Neural progenitor cell (in vitro differentiated cells): ENCODE data around the gene MAGI2. TPM values are rescaled to one million over a fixed set of nuclear protein-coding genes. Genes with fewer than 3 reads are reported as not detected.

Experiments
- DNase-seq: peaks from one replicate; pipeline ENCODE4 v3.0.0-alpha.2; 2016; ENCODE audit warnings: low spot score
- H2AFZ ChIP-seq: fragments of 200-600 bp; sonication (generic); replicated peaks from 2 replicates; pipeline ENCODE4 v1.6.1; 2016; ENCODE audit warnings: antibody characterized with exemption
- H3F3A ChIP-seq: fragments of 200-600 bp; sonication (generic); 2 replicates; pipeline ENCODE4 v1.6.1; 2016; ENCODE audit warnings: antibody characterized with exemption, low read depth
- H3K27ac ChIP-seq: fragments of 200-600 bp; sonication (generic); 2 replicates; pipeline ENCODE4 v1.5.1; 2016; ENCODE audit warnings: mild to moderate bottlenecking
- H3K27me3 ChIP-seq: fragments of 200-600 bp; sonication (generic); 2 replicates; pipeline ENCODE4 v1.6.1; 2016; ENCODE audit warnings: mild to moderate bottlenecking, moderate library complexity
- H3K36me3 ChIP-seq: fragments of 200-600 bp; sonication (generic); 2 replicates; pipeline ENCODE4 v1.5.1; 2016
- H3K4me1 ChIP-seq: fragments of 200-600 bp; sonication (generic); 2 replicates; pipeline ENCODE4 v1.6.1; 2016; ENCODE audit warnings: mixed run types
- H3K4me2 ChIP-seq: fragments of 200-600 bp; sonication (generic); 2 replicates; pipeline ENCODE4 v1.6.1; 2016
- H3K4me3 ChIP-seq: fragments of 200-600 bp; sonication (generic); 2 replicates; pipeline ENCODE4 v1.5.1; 2016
- H3K79me2 ChIP-seq: fragments of 200-600 bp; sonication (generic); 2 replicates; pipeline ENCODE4 v1.6.1; 2016; ENCODE audit warnings: low read depth
- H3K9ac ChIP-seq: fragments of 200-600 bp; sonication (generic); 2 replicates; pipeline ENCODE4 v1.6.1; 2016
- H3K9me3 ChIP-seq: fragments of 200-600 bp; sonication (generic); 2 replicates; pipeline ENCODE4 v1.5.1; 2016; ENCODE audit warnings: low read depth
- H4K20me1 ChIP-seq: fragments of 200-600 bp; sonication (generic); 2 replicates; pipeline ENCODE4 v1.6.1; 2016; ENCODE audit warnings: low read depth
- H3K27ac Mint-ChIP-seq: 3 replicates; pipeline ENCODE4 v1.8.0; 2021; ENCODE audit warnings: mixed read lengths
- H3K27me3 Mint-ChIP-seq: 2 replicates; pipeline ENCODE4 v1.8.0; 2022; ENCODE audit warnings: low read depth, mild to moderate bottlenecking, inconsistent platforms, moderate library complexity, mixed read lengths; ENCODE audit not compliant: insufficient read depth
- H3K36me3 Mint-ChIP-seq: 3 replicates; pipeline ENCODE4 v1.8.0; 2021; ENCODE audit warnings: mixed read lengths
- H3K4me1 Mint-ChIP-seq: 3 replicates; pipeline ENCODE4 v1.8.0; 2021; ENCODE audit warnings: mixed read lengths
- H3K4me3 Mint-ChIP-seq: 3 replicates; pipeline ENCODE4 v1.8.0; 2021; ENCODE audit warnings: mild to moderate bottlenecking, moderate library complexity, mixed read lengths
- H3K9me3 Mint-ChIP-seq: 3 replicates; pipeline ENCODE4 v1.8.0; 2020; ENCODE audit warnings: mixed read lengths
- CTCF ChIP-seq: fragments of 200-600 bp; sonication (generic); IDR thresholded peaks from 2 replicates; pipeline ENCODE4 v1.5.1; 2017; ENCODE audit warnings: antibody characterized with exemption, mild to moderate bottlenecking
- EZH2 ChIP-seq: fragments of 200-600 bp; sonication (generic); IDR thresholded peaks from 2 replicates; pipeline ENCODE4 v1.6.1; 2017; ENCODE audit warnings: antibody characterized with exemption, mild to moderate bottlenecking, moderate library complexity
- EZH2phosphoT487 ChIP-seq: fragments of 200-600 bp; sonication (generic); IDR thresholded peaks from 2 replicates; pipeline ENCODE4 v1.6.1; 2017; ENCODE audit warnings: antibody characterized with exemption
- total RNA-seq: library from RNA; depleted of rRNA; stranded (reverse); fragments of >200 nt; gene quantifications from 2 replicates; pipeline ENCODE4 v1.2.3, GENCODE V29; 2015; ENCODE audit warnings: low replicate concordance

The MAGI2 gene
- total RNA-seq, 1 donor from 2014 or later, result 5.8 TPM

DNA sequence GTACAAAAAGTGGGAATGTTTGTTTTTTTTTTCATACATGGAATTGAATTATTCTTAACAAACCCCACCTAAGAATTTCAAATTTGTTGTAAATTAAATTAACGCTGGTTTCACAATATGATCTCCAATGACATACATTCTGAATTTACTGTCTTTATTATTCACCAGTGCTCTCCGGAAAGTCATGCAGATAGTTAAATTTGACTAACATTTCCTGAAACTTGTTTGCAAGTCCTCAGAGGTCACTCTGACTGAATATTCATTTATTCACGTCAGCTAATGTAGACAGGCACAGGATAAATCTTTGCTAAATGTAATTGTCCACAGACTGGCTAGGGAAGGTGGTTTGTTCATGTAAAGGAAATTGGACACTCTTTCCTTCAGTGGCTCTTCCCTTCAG is 924.5 kb downstream of the MAGI2 start:
- TF ChIP-seq CTCF (no peak), EZH2 (no peak), EZH2phosphoT487 (no peak)
- Histone ChIP-seq H3F3A (no peaks in the 10 kb centered on the region), H3K4me1 (no peaks in the 10 kb centered on the region), H3K27me3 (no peaks in the 10 kb centered on the region), H3K9ac (no peak overlapping the region), H3K4me3 (no peak overlapping the region), H3K27ac (no peak overlapping the region), H4K20me1 (no peaks in the 10 kb centered on the region), H3K4me2 (no peak overlapping the region), H3K9me3 (no peaks in the 10 kb centered on the region), H3K79me2 (no peaks in the 10 kb centered on the region), H2AFZ (no peak overlapping the region), H3K36me3 (no peaks in the 10 kb centered on the region)
- H3K27me3 Mint-ChIP-seq, result peaks cover 2% of the 10 kb centered on the region
- H3K36me3 Mint-ChIP-seq, result no peaks in the 10 kb centered on the region
- H3K27ac Mint-ChIP-seq, result no peak overlapping the region
- no peak for DNase-seq
- no peaks in the 10 kb centered on the region for H3K9me3 Mint-ChIP-seq
- H3K4me1 Mint-ChIP-seq, result no peaks in the 10 kb centered on the region
- H3K4me3 Mint-ChIP-seq, result no peak overlapping the region

DNA sequence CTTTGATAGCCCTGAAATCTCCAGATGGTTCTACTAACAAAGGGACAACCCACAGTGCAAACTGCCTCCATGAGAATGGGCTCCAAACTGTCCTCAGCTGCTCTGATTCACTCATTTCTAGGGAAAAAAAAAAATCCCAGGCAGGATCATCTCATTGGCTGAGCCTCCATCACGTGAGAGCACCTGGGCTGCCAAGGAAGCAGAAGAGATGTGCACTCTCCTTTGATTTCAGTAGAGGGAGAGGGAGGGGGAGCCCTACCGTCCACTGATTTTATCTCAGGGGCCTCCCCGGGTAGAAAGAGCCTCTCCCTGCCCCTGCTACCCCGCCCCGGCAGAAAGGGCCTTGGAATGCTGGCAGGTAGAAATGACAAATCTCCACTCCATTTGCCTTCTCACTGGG is 929.5 kb downstream of the MAGI2 start:
- Histone ChIP-seq H3K4me3 (no peak overlapping the region), H3K79me2 (no peaks in the 10 kb centered on the region), H3K4me1 (no peaks in the 10 kb centered on the region), H3K27ac (no peak overlapping the region), H2AFZ (peak overlapping the region; percentile 40), H4K20me1 (no peaks in the 10 kb centered on the region), H3K9me3 (no peaks in the 10 kb centered on the region), H3K4me2 (no peak overlapping the region), H3K36me3 (no peaks in the 10 kb centered on the region), H3K9ac (no peak overlapping the region), H3F3A (no peaks in the 10 kb centered on the region), H3K27me3 (no peaks in the 10 kb centered on the region)
- Mint-ChIP-seq H3K27ac (no peak overlapping the region), H3K27me3 (no peaks in the 10 kb centered on the region), H3K4me3 (no peak overlapping the region), H3K9me3 (peaks cover 4% of the 10 kb centered on the region), H3K36me3 (no peaks in the 10 kb centered on the region), H3K4me1 (peaks cover 3% of the 10 kb centered on the region)
- no peak for TF ChIP-seq CTCF
- no peak for TF ChIP-seq EZH2
- TF ChIP-seq EZH2phosphoT487, result no peak
- no peak for DNase-seq

- Mint-ChIP-seq H3K27me3 (no peaks in the 10 kb centered on the region), H3K36me3 (no peaks in the 10 kb centered on the region), H3K4me3 (no peak overlapping the region), H3K4me1 (peaks cover 3% of the 10 kb centered on the region), H3K27ac (no peak overlapping the region), H3K9me3 (peaks cover 4% of the 10 kb centered on the region)
- Histone ChIP-seq H3K4me2 (no peak overlapping the region), H3K27ac (no peak overlapping the region), H4K20me1 (no peaks in the 10 kb centered on the region), H2AFZ (no peak overlapping the region), H3K27me3 (no peaks in the 10 kb centered on the region), H3K9me3 (no peaks in the 10 kb centered on the region), H3K4me3 (no peak overlapping the region), H3K79me2 (no peaks in the 10 kb centered on the region), H3K36me3 (no peaks in the 10 kb centered on the region), H3F3A (no peaks in the 10 kb centered on the region), H3K9ac (no peak overlapping the region), H3K4me1 (no peaks in the 10 kb centered on the region)
- no peak for TF ChIP-seq EZH2
- no peak for TF ChIP-seq CTCF
- no peak for TF ChIP-seq EZH2phosphoT487
- DNase-seq, result peak; percentile 41
These were observed 931.5 kb downstream of the MAGI2 start for GRCh38 chr7:78521961-78522360.
